GM12874 (cell line): ENCODE measurements around the gene KANSL1L.

Source experiments
- CTCF ChIP-seq: IDR thresholded peaks from 2 replicates; pipeline ENCODE4 v1.5.1; 2011; ENCODE audit warnings: low read depth, mild to moderate bottlenecking, control low read depth, low read length, moderate library complexity; ENCODE audit not compliant: insufficient read depth

The KANSL1L gene

DNA sequence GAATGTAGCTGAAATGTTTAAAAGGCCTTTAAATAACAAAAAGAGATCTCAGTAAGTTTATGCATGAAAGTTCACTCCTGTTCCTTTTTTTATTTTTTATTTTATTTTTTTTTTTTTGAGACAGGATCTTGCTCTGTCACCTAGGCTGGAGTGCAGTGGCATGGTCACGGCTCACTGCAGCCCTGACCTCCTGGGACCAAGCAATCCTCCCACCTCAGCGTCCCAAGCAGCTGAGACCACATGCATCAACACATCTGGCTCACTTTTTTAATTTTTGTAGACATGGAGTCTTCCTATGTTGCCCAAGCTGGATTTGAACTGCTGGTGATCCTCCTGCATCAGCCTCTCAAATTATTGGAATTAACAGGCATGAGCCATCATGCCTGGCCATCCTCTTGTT, 84.3 kb downstream of the KANSL1L start:
- TF ChIP-seq CTCF: no peak

- no peak for TF ChIP-seq CTCF
These were observed 84.9 kb downstream of the KANSL1L start for GRCh38 chr2:210086292-210086691.

GRCh38 chr2:210072922-210073509, 98.2 kb downstream of the KANSL1L start:
- peak; percentile 54; the same call in 1 of the 2 replicates for TF ChIP-seq CTCF

DNA sequence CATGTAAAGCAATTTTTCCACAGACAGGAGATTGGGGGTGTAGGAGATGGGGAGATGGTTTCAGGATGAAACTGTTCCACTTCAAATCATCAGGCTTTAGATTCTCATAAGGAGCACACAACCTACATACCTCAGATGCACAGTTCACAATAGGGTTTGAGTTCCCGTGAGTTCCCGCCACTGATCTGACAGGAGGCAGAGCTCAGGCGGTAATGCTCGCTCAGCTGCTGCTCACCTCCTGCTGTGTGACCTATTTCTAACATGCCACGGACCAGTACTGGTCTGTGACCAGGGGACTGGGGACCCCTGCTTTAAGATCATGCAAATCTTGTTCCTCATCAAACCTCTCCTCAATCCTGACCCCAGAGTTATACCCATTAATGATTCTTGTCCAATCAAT, 98.7 kb downstream of the KANSL1L start:
- TF ChIP-seq CTCF: no peak

- no peak for TF ChIP-seq CTCF
These were observed 107.9 kb downstream of the KANSL1L start for GRCh38 chr2:210063306-210063705.

GRCh38 chr2:210055825-210056224, 115.4 kb downstream of the KANSL1L start:
- TF ChIP-seq CTCF: no peak

DNA sequence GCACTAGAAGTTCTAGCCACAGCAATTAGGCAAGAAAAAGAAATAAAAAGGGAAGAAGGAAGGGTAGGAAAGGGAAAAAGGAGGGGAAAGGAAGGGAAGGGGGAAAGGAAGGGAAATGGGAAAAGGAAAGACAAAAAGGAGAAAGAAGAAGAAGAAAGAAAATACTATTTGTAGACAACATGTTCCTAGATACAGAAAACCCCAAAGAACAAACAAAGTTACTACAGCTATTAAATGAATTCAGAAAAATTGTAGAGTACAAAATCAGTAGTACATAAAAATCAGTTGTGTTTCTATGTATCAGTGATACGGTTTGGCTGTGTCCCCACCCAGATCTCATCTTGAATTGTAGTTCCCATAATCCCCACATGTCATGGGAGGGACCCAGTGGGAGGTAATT, 116.5 kb downstream of the KANSL1L start:
- TF ChIP-seq CTCF: no peak
